Endothelial cell of umbilical vein (primary cell): ENCODE data around the gene CFAP57. TPM values are rescaled to one million over a fixed set of nuclear protein-coding genes. Genes with fewer than 3 reads are reported as not detected.

ENCODE experiments used
- BruUV-seq: library from RNA; stranded (reverse); fragments of 400-500 nt; replicated peaks from 2 replicates; lab custom pipeline; 2021; lab: Mats Ljungman, UMichigan
- CTCF ChIA-PET: fragments of 300-600, 350-600 bp; sonication (Branson Sonifier 250); formaldehyde crosslinking; loops from one replicate; lab custom pipeline; 2021; ENCODE audit warnings: antibody characterized with exemption, inconsistent platforms; lab: Charles Lee
- POLR2A ChIA-PET: fragments of 300-600, 350-600 bp; sonication (Branson Sonifier 250); formaldehyde crosslinking; loops from one replicate; lab custom pipeline; 2021; ENCODE audit warnings: antibody characterized with exemption, inconsistent platforms; lab: Charles Lee
- DNase-seq: peaks from one replicate; pipeline ENCODE4 v3.0.0-alpha.2; 2011; ENCODE audit warnings: low read depth, low spot score
- FAIRE-seq: peaks from 2 replicates; lab custom pipeline; 2011; peaks lifted over from hg19 to GRCh38; lab: Jason Lieb, UNC
- H2AFZ ChIP-seq: 2 replicates; pipeline ENCODE4 v1.6.0; 2012; ENCODE audit warnings: low read depth, low read length, control low read depth, inconsistent platforms
- H3K27ac ChIP-seq: 2 replicates; pipeline ENCODE4 v1.5.1; 2011; ENCODE audit warnings: low read depth, mild to moderate bottlenecking, control low read depth, low read length, moderate library complexity; ENCODE audit not compliant: insufficient read depth
- H3K27me3 ChIP-seq, 2 experiments: 2 replicates each; pipeline versions ENCODE4 v1.6.0 to v1.6.1; 2011; ENCODE audit warnings: low read length in 2 of 2, mixed read lengths in 1 of 2; ENCODE audit not compliant: control insufficient read depth in 2 of 2, insufficient read depth in 2 of 2
- H3K36me3 ChIP-seq, 2 experiments: 2 replicates in 1 of 2; 3 replicates in 1 of 2; pipeline ENCODE4 v1.5.1; 2011; ENCODE audit warnings: low read length in 2 of 2, mild to moderate bottlenecking in 1 of 2, moderate library complexity in 1 of 2; ENCODE audit not compliant: control insufficient read depth in 2 of 2, insufficient read depth in 2 of 2; ENCODE audit errors: extremely low read depth in 1 of 2
- H3K4me1 ChIP-seq: 3 replicates; pipeline ENCODE4 v1.5.1; 2011; ENCODE audit warnings: mild to moderate bottlenecking, low read length; ENCODE audit not compliant: control insufficient read depth, insufficient read depth; ENCODE audit errors: extremely low read depth
- H3K4me2 ChIP-seq: 2 replicates; pipeline ENCODE4 v1.6.1; 2011; ENCODE audit warnings: low read length, control low read depth, mixed read lengths; ENCODE audit not compliant: insufficient read depth
- H3K4me3 ChIP-seq, 3 experiments: fragments of 200-600 bp in 1 of 3; sonication (generic), shearing (Covaris generic) in 1 of 3; replicated peaks in 1 of 3; 2 replicates each; pipeline ENCODE4 v1.5.1; 2011 to 2016; ENCODE audit warnings: control low read depth in 3 of 3, low read length in 3 of 3, mild to moderate bottlenecking in 2 of 3, inconsistent platforms in 1 of 3, low read depth in 1 of 3, moderate library complexity in 1 of 3; ENCODE audit not compliant: insufficient read depth in 1 of 3
- H3K79me2 ChIP-seq: 2 replicates; pipeline ENCODE4 v1.6.0; 2012; ENCODE audit warnings: low read length, inconsistent platforms; ENCODE audit not compliant: control insufficient read depth, insufficient read depth
- H3K9ac ChIP-seq: replicated peaks from 2 replicates; pipeline ENCODE3; 2011; ENCODE audit warnings: low read length, control low read depth; ENCODE audit not compliant: insufficient read depth; ENCODE audit errors: extremely low read depth
- H3K9me1 ChIP-seq: replicated peaks from 3 replicates; pipeline ENCODE4 v1.6.0; 2011; ENCODE audit warnings: mild to moderate bottlenecking, low read length; ENCODE audit not compliant: control insufficient read depth, insufficient read depth; ENCODE audit errors: extremely low read depth
- H3K9me3 ChIP-seq: replicated peaks from 2 replicates; pipeline ENCODE4 v1.5.1; 2012; ENCODE audit warnings: low read length, inconsistent platforms; ENCODE audit not compliant: control insufficient read depth, insufficient read depth
- H4K20me1 ChIP-seq: replicated peaks from 2 replicates; pipeline ENCODE3; 2011; ENCODE audit warnings: mild to moderate bottlenecking, low read length; ENCODE audit not compliant: control insufficient read depth, insufficient read depth; ENCODE audit errors: extremely low read depth
- EZH2 ChIP-seq: IDR thresholded peaks from 2 replicates; pipeline ENCODE4 v1.6.1; 2012; ENCODE audit warnings: borderline replicate concordance, low read depth, mild to moderate bottlenecking, moderate library complexity, low read length, inconsistent platforms; ENCODE audit not compliant: severe bottlenecking
- FOS ChIP-seq: IDR thresholded peaks from 2 replicates; pipeline ENCODE4 v1.6.1; 2011; ENCODE audit warnings: mild to moderate bottlenecking, low read length, moderate library complexity, borderline replicate concordance; ENCODE audit not compliant: insufficient read depth
- GATA2 ChIP-seq: IDR thresholded peaks from 2 replicates; pipeline ENCODE4 v1.7.0; 2011; ENCODE audit warnings: low read depth, mild to moderate bottlenecking, moderate library complexity, mixed read lengths, low read length; ENCODE audit not compliant: insufficient read length, insufficient read depth
- JUN ChIP-seq: IDR thresholded peaks from 2 replicates; pipeline ENCODE4 v1.6.1; 2011; ENCODE audit warnings: borderline replicate concordance, low read depth; ENCODE audit not compliant: insufficient read length, insufficient read depth
- MYC ChIP-seq: IDR thresholded peaks from one replicate; pipeline ENCODE4 v1.6.1; 2011; ENCODE audit warnings: mild to moderate bottlenecking, low read depth, low read length
- POLR2A ChIP-seq: IDR thresholded peaks from 2 replicates; pipeline ENCODE4 v1.6.1; 2012; ENCODE audit warnings: low read depth, mild to moderate bottlenecking, control low read depth, low read length
- POLR2AphosphoS5 ChIP-seq: IDR thresholded peaks from 2 replicates; pipeline ENCODE4 v1.6.1; 2012; ENCODE audit warnings: low read depth, mild to moderate bottlenecking, control low read depth, low read length, moderate library complexity; ENCODE audit not compliant: insufficient read depth
- dilution Hi-C: fragments of 300-500 bp; cut with MboI; formaldehyde crosslinking; loops from one replicate; pipeline ENCODE4 v1.15.0; 2019; ENCODE audit warnings: low sequenced_read_pairs; ENCODE audit not compliant: extremely low pct_ligation_motif_present
- intact Hi-C: fragments of 100-400 bp; cut with micrococcal nuclease; formaldehyde crosslinking; loops from one replicate; pipeline ENCODE4 v1.10.0; 2022
- polyA plus RNA-seq, 4 experiments: library from polyadenylated mRNA; depleted of rRNA in 3 of 4; stranded (reverse) in 3 of 4; unstranded in 1 of 4; fragments of >200 nt; gene quantifications; 2 replicates each; pipeline versions ENCODE4 v1.2.1 to v1.2.3, GENCODE V29; 2011 to 2012; ENCODE audit warnings: missing spikeins in 1 of 4
- total RNA-seq: library from RNA; stranded (reverse); gene quantifications from 2 replicates; pipeline ENCODE4 v1.2.3, GENCODE V29; 2021
- TF ChIP-seq, protein P1 (sequence below): IDR thresholded peaks from 2 replicates; pipeline ENCODE4 v1.6.1; 2011; ENCODE audit not compliant: insufficient read depth, insufficient read length
- TF ChIP-seq, protein P2 (sequence below), 2 donors: IDR thresholded peaks; 1 replicate in 1 of 2; 2 replicates in 1 of 2; pipeline ENCODE4 v1.5.1; 2011; ENCODE audit warnings: low read length in 2 of 2, mild to moderate bottlenecking in 2 of 2, moderate library complexity in 2 of 2, control low read depth in 1 of 2, inconsistent platforms in 1 of 2, low read depth in 1 of 2; ENCODE audit not compliant: insufficient read depth in 1 of 2; ENCODE audit errors: extremely low read depth in 1 of 2

Gene CFAP57
- total and polyA plus RNA-seq, 2 donors (not counting 3 experiments of a cell fraction or from before 2014, with no cell fraction given), result 0.88 to 0.91 TPM

DNA sequence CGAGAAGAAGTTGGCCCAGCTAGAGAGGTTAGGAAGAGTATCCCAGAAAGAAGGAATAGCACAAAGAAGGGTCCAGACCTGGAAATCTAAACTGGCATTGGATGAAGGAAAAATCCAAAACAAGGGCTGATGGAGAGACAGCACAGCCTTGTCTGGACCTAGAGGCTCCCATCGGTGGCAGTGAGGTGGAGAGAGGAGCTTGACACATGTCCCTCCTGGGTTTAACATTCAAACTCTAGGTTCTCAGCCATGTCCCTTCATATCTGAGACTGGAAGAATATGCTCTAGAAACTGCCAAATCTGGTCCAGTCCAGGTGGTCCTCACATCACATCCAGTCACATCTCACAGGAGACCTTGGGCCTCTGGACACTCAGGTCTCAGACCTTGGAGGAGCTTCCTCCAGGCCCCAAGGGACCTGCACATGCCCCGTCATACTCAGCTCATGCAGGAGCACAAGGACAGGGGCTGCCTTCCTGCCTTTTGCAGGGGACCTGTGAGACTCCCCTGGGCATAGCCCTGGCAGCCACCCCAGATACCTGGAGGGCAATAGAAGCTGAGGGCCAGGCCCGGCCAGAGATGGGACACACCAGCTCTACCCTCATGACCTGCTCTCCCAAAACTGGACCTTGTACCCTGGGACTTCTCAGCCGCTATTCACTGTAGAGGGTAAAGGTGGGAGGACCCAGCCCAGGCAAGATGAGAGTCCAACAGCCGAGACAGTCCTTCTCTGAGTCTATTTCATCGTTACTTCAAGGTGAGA, 105.2 kb downstream of the CFAP57 start:
- no peaks in the 10 kb centered on the region for H3K36me3 ChIP-seq
- CTCF ChIA-PET, result interaction anchor here (1.6 kb wide), 1 partner anchor 106 kb away, joined by 4 read pairs; no protein-coding TSS in a partner anchor
- POLR2A ChIA-PET, result no interaction called here
- TF ChIP-seq MYC, result no peak
- H3K9me1 ChIP-seq, result no peaks in the 10 kb centered on the region
- peaks cover 3% of the 10 kb centered on the region for H3K4me1 ChIP-seq
- intact Hi-C loops, result no loop called here
- no peaks in the 10 kb centered on the region for H3K9me3 ChIP-seq
- no peaks in the 10 kb centered on the region for H3K27me3 ChIP-seq
- no peak overlapping the region for H3K27ac ChIP-seq
- H2AFZ ChIP-seq, result no peak overlapping the region
- DNase-seq (no peak), FAIRE-seq (no peak)
- no TSS peak for BruUV-seq
- dilution Hi-C loops, result no loop called here
- H4K20me1 ChIP-seq, result no peaks in the 10 kb centered on the region
- H3K9ac ChIP-seq, result no peak overlapping the region
- H3K79me2 ChIP-seq, result no peaks in the 10 kb centered on the region
- H3K4me2 ChIP-seq, result no peak overlapping the region
- no peak overlapping the region for H3K4me3 ChIP-seq

DNA sequence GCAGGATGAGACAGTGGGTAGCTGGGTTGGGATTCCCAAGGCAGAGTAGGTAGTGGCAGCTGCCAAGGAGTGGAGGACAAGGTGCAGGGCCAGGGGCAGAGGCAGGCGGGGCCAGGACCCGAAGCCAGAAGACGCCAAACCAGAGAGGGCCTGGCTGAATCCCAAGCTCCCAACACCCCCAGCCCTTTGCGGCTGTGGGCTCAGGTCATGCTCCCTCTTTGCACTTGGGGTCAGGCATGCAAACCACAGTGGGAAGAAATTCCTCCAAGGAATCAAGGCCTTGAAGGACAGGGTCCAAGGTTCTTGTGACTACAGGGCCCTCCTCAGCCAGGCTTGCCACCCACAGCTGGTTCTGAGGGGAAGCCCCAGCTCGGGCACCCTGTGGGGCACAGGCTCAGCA, 107.0 kb downstream of the CFAP57 start:
- no peaks in the 10 kb centered on the region for H3K27me3 ChIP-seq
- dilution Hi-C loops (no loop called here), intact Hi-C loops (no loop called here)
- FAIRE-seq, result no peak
- H3K9me1 ChIP-seq, result no peaks in the 10 kb centered on the region
- H4K20me1 ChIP-seq, result no peaks in the 10 kb centered on the region
- no peaks in the 10 kb centered on the region for H3K79me2 ChIP-seq
- H3K36me3 ChIP-seq, result no peaks in the 10 kb centered on the region
- TF ChIP-seq, protein P1, sequence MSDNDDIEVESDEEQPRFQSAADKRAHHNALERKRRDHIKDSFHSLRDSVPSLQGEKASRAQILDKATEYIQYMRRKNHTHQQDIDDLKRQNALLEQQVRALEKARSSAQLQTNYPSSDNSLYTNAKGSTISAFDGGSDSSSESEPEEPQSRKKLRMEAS, result no peak
- TF ChIP-seq JUN, result no peak
- TF ChIP-seq, protein P2, sequence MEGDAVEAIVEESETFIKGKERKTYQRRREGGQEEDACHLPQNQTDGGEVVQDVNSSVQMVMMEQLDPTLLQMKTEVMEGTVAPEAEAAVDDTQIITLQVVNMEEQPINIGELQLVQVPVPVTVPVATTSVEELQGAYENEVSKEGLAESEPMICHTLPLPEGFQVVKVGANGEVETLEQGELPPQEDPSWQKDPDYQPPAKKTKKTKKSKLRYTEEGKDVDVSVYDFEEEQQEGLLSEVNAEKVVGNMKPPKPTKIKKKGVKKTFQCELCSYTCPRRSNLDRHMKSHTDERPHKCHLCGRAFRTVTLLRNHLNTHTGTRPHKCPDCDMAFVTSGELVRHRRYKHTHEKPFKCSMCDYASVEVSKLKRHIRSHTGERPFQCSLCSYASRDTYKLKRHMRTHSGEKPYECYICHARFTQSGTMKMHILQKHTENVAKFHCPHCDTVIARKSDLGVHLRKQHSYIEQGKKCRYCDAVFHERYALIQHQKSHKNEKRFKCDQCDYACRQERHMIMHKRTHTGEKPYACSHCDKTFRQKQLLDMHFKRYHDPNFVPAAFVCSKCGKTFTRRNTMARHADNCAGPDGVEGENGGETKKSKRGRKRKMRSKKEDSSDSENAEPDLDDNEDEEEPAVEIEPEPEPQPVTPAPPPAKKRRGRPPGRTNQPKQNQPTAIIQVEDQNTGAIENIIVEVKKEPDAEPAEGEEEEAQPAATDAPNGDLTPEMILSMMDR (IDR thresholded peaks at IDR 0.05; ENCODE audit: extremely low read depth in 1 of 2, insufficient read depth in 1 of 2, low read depth in 1 of 2, low read length in 2 of 2), result no peak
- no peak for TF ChIP-seq MYC
- TF ChIP-seq EZH2, result no peak
- TF ChIP-seq FOS, result no peak
- TF ChIP-seq POLR2AphosphoS5, result no peak
- no peak for TF ChIP-seq POLR2A
- TF ChIP-seq GATA2, result no peak
- no peak overlapping the region for H3K9ac ChIP-seq
- H3K27ac ChIP-seq, result no peak overlapping the region
- DNase-seq, result no peak
- peaks cover under 1% of the 10 kb centered on the region for H3K4me1 ChIP-seq
- H2AFZ ChIP-seq, result no peak overlapping the region
- CTCF ChIA-PET, result interaction anchor here (1.2 kb wide), 1 partner anchor 9 kb away, joined by 3 read pairs; no protein-coding TSS in a partner anchor
- no peaks in the 10 kb centered on the region for H3K9me3 ChIP-seq
- H3K4me2 ChIP-seq, result no peak overlapping the region
- no TSS peak for BruUV-seq
- H3K4me3 ChIP-seq, result no peak overlapping the region
- POLR2A ChIA-PET, result no interaction called here
